Activated T-helper 17 cell treated with anti-CD3 and anti-CD28 coated beads, Interleukin-2, amount 50 U/mL, for 72 hours (primary cell): ENCODE measurements around the gene RHOT1. TPM values are rescaled to one million over a fixed set of nuclear protein-coding genes. Genes with fewer than 3 reads are reported as not detected.
"Not testable (repeated sequence)": the region's sequence is repeated elsewhere in the genome, so short reads cannot be mapped to it uniquely, and the experiment has no call there.

Source experiments
- ATAC-seq: fragments of 150-1000 bp; cut with Tn5 transposase; replicated peaks from 2 replicates; pipeline ENCODE4 v1.10.0; 2021; ENCODE audit warnings: mild to moderate bottlenecking, moderate library complexity
- H3K27ac Mint-ChIP-seq: one replicate; pipeline ENCODE4 v1.8.0; 2022; ENCODE audit warnings: mixed read lengths
- H3K27me3 Mint-ChIP-seq: one replicate; pipeline ENCODE4 v1.8.0; 2022; ENCODE audit warnings: mixed read lengths
- H3K36me3 Mint-ChIP-seq: one replicate; pipeline ENCODE4 v1.8.0; 2022; ENCODE audit warnings: low read depth, mild to moderate bottlenecking, mixed read lengths
- H3K4me1 Mint-ChIP-seq: one replicate; pipeline ENCODE4 v1.8.0; 2022; ENCODE audit warnings: mixed read lengths
- H3K4me3 Mint-ChIP-seq: one replicate; pipeline ENCODE4 v1.8.0; 2022; ENCODE audit warnings: mild to moderate bottlenecking, mixed read lengths
- H3K9me3 Mint-ChIP-seq: one replicate; pipeline ENCODE4 v1.8.0; 2022; ENCODE audit warnings: mixed read lengths
- total RNA-seq, 2 donors: library from RNA; stranded (reverse); gene quantifications; one replicate each; pipeline ENCODE4 v1.2.3, GENCODE V29; 2022

RHOT1 gene
- total RNA-seq = 10 to 100 TPM; 19.5 to 26.2 TPM

DNA sequence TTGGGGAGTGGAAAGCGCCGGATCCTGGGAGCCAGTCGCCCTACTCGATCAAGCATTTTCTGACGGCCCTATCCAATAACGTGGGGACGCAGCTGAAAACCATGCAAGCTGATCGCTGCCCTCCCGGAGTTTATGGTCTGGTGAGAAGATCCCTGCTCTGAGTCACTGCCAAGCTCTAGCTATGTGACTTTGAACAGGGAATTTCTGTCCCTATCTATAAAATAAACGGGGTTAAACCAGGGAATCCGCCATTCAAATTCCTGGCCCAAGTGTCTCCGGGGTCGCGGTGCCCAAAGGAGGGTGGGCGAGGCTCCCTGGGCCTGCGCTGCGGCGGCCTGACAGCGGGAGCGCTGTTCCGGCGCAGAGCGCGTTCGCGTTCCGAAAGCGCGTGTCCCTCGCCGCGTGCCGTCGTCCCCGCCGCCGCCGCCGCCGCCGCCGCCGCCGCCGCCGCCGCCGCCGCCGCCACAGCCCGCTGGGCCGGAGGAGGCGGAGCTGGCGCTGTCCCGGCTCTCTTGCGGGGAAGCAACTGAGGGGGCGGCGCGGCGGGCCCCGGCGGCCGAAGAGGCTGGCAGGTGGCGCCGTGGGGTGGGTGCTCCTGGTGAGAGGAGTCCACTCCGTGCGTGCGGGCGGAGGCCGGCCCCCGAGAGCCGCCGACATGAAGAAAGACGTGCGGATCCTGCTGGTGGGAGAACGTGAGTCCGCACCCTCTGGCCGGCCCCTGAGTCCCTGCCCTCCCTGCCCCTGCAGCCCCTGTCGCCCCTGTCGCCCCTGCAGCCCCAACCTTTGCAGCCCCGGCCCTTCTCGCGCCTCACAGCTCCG, at the start of gene RHOT1:
Gene RHOT1 (plus strand): TSS at position 465 of the 819 bp plus-strand sequence. CDS start 191 bp downstream, at position 656.
- ATAC-seq = peak; percentile 79
- peaks cover 9% of the 10 kb centered on the region for H3K4me1 Mint-ChIP-seq
- peaks cover 6% of the 10 kb centered on the region for H3K36me3 Mint-ChIP-seq
- H3K27ac Mint-ChIP-seq = peak within 1 kb of the TSS; percentile 97
- H3K27me3 Mint-ChIP-seq = no peaks in the 10 kb centered on the region
- no peaks in the 10 kb centered on the region for H3K9me3 Mint-ChIP-seq
- H3K4me3 Mint-ChIP-seq = peak within 1 kb of the TSS; percentile 99

DNA sequence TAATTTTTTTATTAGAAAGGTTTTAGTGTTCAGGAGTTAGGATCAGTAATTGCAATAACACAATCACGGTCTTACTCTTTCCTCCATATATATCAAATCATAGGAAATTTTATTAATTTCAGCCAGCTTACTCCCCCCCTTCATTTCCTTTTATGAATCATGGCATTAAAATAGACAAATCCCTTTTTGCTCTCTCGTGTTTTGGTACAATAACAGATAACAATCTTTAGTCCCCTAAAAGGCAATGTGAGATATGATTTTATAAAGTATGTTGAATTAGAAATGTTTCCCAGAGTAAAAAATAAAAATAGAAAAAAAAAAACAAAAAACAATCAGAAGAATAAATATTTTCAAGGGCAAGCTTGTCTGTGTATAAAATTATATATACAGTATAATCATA, 42.6 kb upstream of the RHOT1 start:
- no peaks in the 10 kb centered on the region for H3K36me3 Mint-ChIP-seq
- H3K27ac Mint-ChIP-seq = no peak overlapping the region
- H3K27me3 Mint-ChIP-seq = no peaks in the 10 kb centered on the region
- ATAC-seq = no peak
- H3K9me3 Mint-ChIP-seq = no peaks in the 10 kb centered on the region
- H3K4me1 Mint-ChIP-seq = peaks cover 7% of the 10 kb centered on the region
- no peak overlapping the region for H3K4me3 Mint-ChIP-seq

DNA sequence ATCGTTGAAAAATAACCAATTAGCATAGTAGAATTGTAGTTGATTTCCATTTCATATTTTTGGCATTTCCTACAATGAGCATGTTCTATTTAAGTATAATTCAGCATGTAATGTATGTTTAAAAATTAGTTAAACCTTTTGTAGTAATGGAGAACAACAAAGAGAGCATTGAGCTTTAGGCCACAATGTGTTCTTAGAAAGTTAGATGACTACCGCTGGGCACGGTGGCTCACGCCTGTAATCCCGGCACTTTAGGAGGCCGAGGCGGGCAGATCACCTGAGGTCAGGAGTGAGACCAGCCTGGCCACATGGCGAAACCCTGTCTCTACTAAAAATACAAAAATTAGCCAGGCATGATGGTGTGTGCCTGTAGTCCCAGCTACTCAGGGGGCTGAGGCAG, 42.0 kb upstream of the RHOT1 start:
- H3K9me3 Mint-ChIP-seq, H3K4me3 Mint-ChIP-seq, H3K36me3 Mint-ChIP-seq, H3K27me3 Mint-ChIP-seq, H3K4me1 Mint-ChIP-seq, H3K27ac Mint-ChIP-seq, ATAC-seq: not testable (repeated sequence)

DNA sequence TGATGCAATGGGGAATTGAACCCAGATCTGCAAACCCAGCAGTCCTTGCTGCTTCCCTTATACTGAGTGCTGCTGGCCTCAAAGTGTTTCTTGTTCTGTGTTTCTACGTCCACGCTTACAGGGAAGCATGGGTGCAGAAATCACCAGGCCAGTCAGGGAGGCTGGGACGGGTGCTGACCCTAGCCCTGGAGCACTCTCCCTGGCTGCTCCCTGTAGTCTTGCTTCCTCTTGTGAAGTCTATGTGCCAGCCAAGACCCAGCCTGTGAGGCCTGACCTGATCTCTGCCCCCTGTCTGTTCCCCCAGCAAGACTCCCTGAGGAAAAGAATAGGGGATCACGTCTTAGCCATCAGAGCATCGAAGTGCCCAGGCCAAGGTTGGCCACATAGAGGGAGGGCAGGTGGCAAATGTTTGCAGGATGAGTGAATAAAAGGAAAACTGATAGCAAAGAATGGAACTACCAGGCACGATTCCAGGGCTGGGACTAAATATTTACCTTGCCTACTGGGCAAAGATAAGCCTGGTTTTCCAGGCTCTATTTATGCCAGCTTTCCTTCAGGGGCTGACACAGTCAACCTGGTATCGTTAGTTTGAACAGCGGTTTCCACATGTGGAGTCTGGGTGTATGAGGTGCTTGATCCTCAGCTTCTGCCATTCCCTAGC, 41.2 kb upstream of the RHOT1 start:
- Mint-ChIP-seq H3K4me1 (peaks cover 7% of the 10 kb centered on the region), H3K36me3 (no peaks in the 10 kb centered on the region), H3K9me3 (no peaks in the 10 kb centered on the region), H3K4me3 (no peak overlapping the region), H3K27me3 (no peaks in the 10 kb centered on the region), H3K27ac (no peak overlapping the region)
- ATAC-seq = no peak

DNA sequence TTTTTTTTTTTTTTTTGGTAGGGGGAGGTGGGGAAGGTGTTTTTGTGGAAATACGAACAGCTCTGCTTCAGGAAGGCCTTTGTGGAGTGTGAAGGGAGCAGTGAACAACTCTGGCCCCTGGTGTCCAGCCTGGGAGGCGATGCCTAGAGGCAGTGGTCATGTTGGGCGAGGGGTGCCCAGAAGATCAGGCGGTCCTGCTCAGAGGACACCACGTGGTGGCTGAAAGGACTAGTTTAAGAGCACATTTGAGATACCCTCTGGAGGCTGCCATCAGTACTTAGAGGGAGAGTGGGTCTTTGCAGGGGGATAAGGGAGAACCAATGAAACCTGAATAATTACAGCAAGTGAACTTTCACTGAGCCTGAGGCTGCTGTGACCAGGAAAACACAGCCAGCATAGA, 40.1 kb upstream of the RHOT1 start:
- ATAC-seq = no peak

DNA sequence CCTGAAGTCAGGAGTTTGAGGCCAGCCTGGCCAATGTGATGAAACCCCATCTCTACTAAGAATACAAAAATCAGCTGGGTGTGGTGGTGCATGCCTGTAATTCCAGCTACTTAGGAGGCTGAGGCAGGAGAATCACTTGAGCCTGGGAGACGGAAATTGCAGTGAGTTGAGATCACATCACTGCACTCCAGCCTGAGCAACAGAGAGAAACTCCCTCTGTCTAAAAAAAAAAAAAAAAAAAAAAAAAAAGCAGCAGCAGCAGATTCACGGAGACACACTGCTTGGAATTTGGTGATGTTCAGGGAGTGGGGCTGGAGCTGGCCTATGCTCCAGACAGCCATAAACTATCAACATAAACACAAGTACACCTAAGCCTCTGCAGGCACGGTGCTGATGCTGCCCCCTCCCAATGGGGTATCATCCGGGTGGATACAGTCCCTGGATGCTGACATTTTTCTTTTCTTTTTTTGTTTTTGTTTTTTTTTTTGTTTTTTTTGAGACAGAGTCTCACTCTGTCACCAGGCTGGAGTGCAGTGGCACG, 39.6 kb upstream of the RHOT1 start:
- Mint-ChIP-seq H3K36me3 (no peaks in the 10 kb centered on the region), H3K4me1 (peaks cover 7% of the 10 kb centered on the region), H3K9me3 (no peaks in the 10 kb centered on the region), H3K27me3 (no peaks in the 10 kb centered on the region), H3K4me3 (no peak overlapping the region), H3K27ac (no peak overlapping the region)
- ATAC-seq = no peak

More for the DNA sequence above, 40.1 kb upstream of the RHOT1 start:
- H3K27me3 Mint-ChIP-seq = no peaks in the 10 kb centered on the region
- peaks cover 7% of the 10 kb centered on the region for H3K4me1 Mint-ChIP-seq
- H3K27ac Mint-ChIP-seq = peak overlapping the region; percentile 78
- H3K4me3 Mint-ChIP-seq = no peak overlapping the region
- H3K36me3 Mint-ChIP-seq = no peaks in the 10 kb centered on the region
- no peaks in the 10 kb centered on the region for H3K9me3 Mint-ChIP-seq

DNA sequence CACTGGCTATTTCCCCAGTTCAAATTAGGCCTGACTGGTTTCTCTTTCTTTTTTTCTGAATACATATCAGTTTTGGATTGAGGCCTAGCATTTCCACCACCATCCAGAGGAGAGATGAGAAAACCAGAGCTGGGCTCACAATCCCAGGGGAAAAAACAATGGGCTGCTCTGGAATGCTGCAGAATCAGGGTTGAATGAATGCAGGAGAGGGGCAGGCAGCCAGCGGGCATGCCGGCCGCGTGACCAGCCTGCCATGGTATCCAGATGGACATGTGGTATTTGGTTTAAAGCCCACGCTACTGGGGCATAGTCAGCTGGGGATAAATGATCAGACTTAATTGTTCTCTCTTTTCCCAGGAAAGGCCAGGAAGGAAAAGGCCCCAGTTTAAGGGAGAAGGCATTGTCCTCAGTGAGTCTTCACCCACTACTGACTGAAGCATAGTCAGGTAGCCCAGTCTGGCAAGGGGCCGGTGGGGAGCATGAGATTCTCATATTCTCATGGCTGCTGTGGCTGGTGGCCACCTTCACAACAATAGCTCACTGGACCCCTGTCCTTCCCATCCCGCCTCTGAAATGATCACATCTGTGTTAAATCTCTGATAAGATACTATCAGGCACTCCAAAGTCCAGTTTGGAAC, 38.7 kb upstream of the RHOT1 start:
- Mint-ChIP-seq H3K27ac (peak overlapping the region; percentile 48), H3K4me1 (peaks cover 7% of the 10 kb centered on the region), H3K36me3 (no peaks in the 10 kb centered on the region), H3K4me3 (peak overlapping the region; percentile 28), H3K27me3 (no peaks in the 10 kb centered on the region), H3K9me3 (no peaks in the 10 kb centered on the region)
- no peak for ATAC-seq

DNA sequence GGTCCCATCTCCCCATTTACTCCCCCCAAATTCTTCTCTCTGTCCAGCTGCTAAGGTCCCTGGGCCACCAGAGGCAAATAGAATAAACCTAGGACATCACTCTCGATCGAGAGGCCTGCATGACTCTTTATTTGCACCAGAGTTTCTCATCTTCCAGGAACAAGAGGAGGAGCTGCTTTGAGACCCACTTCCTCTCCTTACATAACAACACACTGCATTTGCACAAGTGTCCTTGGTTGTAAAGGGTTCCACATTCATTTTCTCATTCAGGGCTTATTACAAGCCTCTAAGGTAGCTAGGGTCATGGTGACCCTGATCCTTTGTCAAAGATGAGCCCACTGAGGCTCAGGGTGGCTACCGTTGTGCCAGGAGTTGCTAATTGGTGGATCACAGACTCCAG, 38.1 kb upstream of the RHOT1 start:
- peak; percentile 11 for ATAC-seq
- H3K27me3 Mint-ChIP-seq = no peaks in the 10 kb centered on the region
- peaks cover 7% of the 10 kb centered on the region for H3K4me1 Mint-ChIP-seq
- no peaks in the 10 kb centered on the region for H3K9me3 Mint-ChIP-seq
- H3K36me3 Mint-ChIP-seq = no peaks in the 10 kb centered on the region
- H3K4me3 Mint-ChIP-seq = peak overlapping the region; percentile 28
- peak overlapping the region; percentile 48 for H3K27ac Mint-ChIP-seq

DNA sequence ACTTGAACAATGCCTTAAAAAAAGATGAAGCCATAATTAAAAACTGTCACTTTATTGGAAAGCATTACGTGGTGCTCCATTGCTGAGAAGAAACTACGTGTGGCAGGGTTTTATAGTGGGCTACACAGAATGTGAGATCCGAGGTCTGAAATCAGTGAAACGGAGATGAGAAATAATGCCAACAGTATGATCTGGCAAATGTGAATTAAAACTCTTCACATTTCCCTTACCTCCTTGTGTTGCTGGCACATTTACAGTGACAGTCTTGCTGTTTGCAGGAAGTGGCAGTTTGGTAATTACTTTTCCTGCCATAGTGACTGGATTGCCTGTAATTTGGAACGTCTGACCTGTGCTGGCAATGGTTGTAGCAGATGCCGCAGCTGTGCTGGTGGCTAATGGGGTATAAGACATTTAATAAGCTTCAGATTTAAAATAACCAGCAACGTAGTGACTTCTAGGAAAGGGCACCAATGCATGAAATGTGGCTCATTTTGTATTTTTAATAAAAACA, 35.8 kb upstream of the RHOT1 start:
- H3K27me3 Mint-ChIP-seq, H3K36me3 Mint-ChIP-seq, H3K4me1 Mint-ChIP-seq, ATAC-seq, H3K9me3 Mint-ChIP-seq, H3K27ac Mint-ChIP-seq: not testable (repeated sequence)
- peak overlapping the region; percentile 50 for H3K4me3 Mint-ChIP-seq

DNA sequence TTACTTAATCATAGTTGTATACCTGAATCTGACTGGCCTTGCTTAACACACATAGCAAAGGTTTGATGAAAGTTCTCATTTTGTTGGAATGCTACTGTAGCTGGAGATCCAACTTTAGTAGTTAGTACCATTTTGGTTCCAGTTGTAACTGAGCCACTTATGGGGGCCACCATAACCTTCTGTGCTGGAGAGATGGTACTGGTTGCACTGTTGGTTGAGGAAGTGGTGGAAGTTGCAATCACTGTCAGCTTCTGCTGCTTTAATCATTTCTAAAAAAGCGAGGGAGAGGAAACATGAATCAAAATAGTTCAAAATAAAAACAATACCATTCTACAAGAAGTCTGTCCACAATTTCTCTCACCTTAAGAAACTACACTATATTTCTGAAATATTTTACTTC, 35.1 kb upstream of the RHOT1 start:
- peak; percentile 24 for ATAC-seq
- H3K36me3 Mint-ChIP-seq, H3K27ac Mint-ChIP-seq, H3K4me1 Mint-ChIP-seq, H3K9me3 Mint-ChIP-seq, H3K27me3 Mint-ChIP-seq: not testable (repeated sequence)
- peak overlapping the region; percentile 50 for H3K4me3 Mint-ChIP-seq

DNA sequence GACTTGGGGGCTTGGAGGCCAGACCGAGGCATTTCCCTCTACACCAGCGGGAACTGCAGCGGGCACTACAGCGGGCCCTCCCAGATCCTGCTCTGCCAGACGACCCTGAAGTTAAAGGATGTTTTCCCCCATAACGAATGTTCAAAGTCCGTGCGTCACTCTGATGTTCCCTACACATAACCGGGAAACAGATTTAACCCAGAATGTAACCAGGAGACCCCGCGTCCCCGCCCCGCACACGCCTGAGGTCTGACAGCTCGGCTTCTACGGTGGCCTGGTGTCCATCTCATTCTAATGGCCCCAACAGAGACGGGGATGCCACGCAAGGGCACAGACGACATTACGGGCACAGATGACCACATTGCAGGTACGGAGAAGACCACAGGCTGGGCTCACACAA, 31.7 kb upstream of the RHOT1 start:
- Mint-ChIP-seq H3K4me3 (no peak overlapping the region), H3K36me3 (no peaks in the 10 kb centered on the region), H3K27me3 (no peaks in the 10 kb centered on the region), H3K27ac (no peak overlapping the region), H3K4me1 (no peaks in the 10 kb centered on the region), H3K9me3 (no peaks in the 10 kb centered on the region)
- ATAC-seq = no peak

DNA sequence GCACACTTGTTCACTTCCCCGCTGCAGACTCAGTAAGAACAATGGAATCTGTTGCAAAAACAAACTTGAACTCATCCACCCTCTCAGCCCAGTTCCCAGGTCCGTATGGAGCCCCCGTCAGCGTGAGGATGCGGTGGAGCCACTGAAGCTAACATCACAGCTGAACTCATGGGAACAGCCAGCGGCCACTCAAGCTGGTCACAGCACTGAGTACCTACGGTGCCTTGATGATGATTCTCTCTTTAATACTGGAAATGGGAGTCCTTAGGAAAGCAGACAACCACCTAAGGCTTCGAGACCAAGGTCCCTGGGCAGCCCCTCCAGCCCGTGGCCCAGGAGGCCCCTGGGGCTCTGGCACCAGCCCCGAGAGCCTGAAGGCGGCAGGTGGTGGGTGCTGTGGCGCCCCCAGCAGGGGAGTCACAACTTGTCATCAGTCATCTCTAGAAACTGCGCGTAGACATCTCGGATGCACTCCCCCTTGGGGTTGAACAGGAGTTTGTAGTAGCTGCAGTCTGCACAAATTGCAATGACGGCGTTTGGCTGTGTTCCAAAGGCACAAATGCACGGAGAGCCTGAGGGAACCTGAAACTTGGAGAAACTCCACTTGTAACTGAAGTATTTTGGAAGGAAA, 31.0 kb upstream of the RHOT1 start:
- no peaks in the 10 kb centered on the region for H3K4me1 Mint-ChIP-seq

DNA sequence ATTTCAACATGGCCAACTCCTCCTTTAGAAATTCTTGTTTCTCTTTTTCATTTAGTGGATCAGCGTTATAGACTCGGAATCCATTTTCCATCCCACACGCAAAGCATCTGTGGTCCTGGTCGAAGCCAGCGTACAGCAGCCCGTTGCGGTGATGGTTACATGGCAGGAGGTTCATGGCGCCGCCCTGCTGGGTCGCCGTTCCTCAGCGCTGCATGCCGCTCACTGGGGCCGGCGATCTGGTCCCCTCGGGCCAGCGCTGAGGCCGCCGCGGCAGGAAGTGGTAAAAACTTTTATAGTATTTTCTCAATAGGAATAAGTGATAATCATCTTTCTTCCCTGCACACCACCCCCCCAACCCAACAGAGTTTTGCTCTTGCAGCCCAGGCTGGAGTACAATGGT, 29.9 kb upstream of the RHOT1 start:
- no peak for ATAC-seq
- Mint-ChIP-seq H3K4me3 (no peak overlapping the region), H3K4me1 (no peaks in the 10 kb centered on the region), H3K27ac (no peak overlapping the region), H3K27me3 (peaks cover 6% of the 10 kb centered on the region), H3K36me3 (no peaks in the 10 kb centered on the region), H3K9me3 (no peaks in the 10 kb centered on the region)

More for the DNA sequence above, 31.0 kb upstream of the RHOT1 start:
- ATAC-seq = peak; percentile 48
- no peak overlapping the region for H3K4me3 Mint-ChIP-seq
- H3K36me3 Mint-ChIP-seq = no peaks in the 10 kb centered on the region
- no peak overlapping the region for H3K27ac Mint-ChIP-seq
- H3K9me3 Mint-ChIP-seq = no peaks in the 10 kb centered on the region
- H3K27me3 Mint-ChIP-seq = no peaks in the 10 kb centered on the region

DNA sequence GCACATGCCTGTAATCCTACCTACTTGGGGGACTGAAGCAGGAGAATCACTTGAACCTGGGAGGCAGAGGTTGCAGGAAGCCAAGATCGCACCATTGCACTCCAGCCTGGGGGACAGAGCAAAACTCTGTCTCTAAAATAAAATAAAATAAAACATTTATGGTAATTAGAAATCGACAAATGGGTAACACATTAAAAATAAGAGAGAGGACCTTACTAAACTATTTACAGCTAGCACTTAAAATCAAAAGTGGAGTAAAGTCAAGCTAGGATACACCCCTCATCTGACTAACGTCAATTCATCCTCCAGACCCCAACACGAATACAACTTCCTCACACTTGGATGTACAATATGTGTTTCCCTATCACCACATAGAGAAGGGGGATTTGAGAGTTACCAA, 27.8 kb upstream of the RHOT1 start:
- no peaks in the 10 kb centered on the region for H3K4me1 Mint-ChIP-seq
- no peaks in the 10 kb centered on the region for H3K36me3 Mint-ChIP-seq
- no peak overlapping the region for H3K27ac Mint-ChIP-seq
- no peaks in the 10 kb centered on the region for H3K9me3 Mint-ChIP-seq
- H3K27me3 Mint-ChIP-seq = peaks cover 7% of the 10 kb centered on the region
- no peak for ATAC-seq
- H3K4me3 Mint-ChIP-seq = no peak overlapping the region
